ENCODE data around the gene PAQR5.
A peak's percentile ranks its signal among the peaks of the same experiment; 100 is the strongest.

Gene PAQR5

DNA sequence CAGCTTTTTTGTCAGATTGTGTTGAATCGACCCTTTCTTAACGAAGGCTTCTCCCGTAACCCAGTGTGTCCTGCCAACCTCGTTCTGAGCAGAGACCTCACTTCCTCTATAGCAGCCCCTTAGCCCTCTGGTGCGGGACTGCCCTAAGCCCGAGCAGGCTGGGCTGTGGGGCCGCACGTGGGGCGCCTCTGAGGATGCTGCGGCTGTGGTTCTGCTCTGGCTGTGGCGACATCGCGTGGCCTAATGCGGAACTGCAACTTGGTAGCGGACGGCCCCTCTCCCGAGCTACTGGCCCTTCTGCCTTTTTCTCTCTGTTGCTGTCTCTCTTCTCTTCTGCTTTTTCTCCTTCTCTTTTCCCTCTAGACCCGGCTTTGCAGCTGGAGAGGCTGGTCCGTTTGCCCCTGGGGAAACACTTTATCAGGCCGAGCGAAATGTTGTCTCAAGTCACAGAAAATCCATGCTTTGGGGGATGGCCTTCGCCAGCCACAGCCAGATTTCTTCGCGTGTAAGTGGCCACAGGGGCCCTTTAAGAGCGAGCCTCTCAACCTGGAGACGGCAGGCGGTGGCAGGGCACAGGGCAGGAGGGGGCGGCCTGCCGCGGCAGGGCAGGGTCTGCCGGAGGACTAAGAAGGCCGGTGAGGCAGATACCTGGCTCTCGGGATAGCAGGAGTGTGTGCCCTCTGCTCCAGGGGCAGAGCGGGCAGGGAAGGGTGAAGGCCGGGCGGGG lies 96.0 kb downstream of the PAQR5 start:
- peak; percentile 53 to 92 for DNase-seq

DNA sequence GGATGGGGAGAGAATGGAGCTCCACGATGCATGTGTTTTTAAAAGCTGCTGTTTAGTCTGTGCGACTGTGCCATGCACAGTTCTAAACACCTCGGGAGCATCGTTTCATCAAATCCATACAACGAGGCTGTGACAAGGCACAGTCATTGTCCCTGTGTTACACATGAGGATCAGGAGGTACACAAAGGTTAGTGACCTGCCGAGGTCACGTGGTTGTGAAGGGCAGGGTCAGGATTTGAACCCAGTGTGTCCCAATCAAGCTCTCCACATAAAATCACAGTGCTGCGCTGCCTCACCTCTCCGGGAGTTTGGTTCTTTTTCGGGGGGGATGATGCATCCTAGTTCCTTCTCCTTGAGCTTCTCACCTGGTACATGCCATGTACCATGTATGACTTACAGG lies 96.7 kb downstream of the PAQR5 start:
- no peak for DNase-seq

DNA sequence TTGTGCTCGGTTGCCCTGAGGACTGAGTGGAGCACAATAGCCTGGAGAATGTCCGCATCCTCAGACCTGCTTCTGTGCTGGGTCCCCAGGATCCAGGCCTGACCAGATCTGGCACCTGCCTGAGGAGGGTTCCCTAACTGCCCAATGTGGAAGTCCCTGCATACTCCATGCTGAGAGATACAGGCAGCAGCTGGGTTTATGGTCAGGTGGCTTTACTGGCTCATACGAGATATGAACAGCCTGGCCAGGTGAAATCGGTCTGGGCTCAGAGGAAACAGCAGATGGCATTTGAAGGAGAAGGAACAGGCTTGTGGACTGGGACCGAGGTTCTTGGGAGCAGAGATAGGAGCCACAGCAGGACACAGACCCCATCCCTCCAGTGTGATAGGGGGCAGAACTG lies 97.3 kb downstream of the PAQR5 start:
- no peak for DNase-seq

DNA sequence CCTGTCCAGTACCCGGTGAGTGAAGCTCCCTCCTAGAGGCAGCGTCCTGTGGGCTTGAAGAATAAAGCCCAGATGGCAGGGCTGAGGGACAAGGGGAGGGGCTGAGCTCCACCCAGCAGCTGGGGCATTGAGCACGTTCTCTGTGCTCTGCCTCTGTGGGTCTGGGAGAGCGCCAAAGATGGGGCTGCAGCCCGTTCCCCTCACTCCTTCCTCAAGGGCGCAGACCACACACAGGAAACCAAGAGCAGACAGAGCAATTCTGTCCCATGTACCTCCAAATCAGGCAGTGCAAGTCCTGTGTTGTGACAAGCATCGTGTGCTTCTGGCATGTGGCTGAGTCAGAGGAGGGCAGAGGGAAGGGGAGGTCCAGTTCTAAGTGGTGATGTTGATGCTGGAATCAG lies 99.8 kb downstream of the PAQR5 start:
- DNase-seq, result no peak

DNA sequence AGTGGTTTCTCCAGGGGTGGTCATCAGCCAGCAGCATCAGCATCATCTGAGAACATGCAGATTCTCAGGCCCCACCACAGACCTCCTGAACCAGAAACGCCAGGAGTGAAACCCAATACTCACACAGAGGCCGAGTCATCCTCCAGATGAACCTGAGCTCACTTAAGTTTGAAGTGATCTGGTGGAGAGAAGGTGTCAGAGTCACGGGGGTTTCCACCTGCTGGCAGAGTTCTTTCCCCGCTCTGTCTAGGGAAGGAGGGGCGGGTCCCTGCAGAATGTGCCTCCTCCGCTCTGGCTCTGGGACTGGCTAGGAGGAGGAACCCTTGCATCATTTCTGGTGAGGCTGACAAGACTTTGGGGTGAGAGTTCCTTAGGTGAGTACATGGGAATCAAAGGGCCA lies 102.1 kb downstream of the PAQR5 start:
- DNase-seq, result no peak

DNA sequence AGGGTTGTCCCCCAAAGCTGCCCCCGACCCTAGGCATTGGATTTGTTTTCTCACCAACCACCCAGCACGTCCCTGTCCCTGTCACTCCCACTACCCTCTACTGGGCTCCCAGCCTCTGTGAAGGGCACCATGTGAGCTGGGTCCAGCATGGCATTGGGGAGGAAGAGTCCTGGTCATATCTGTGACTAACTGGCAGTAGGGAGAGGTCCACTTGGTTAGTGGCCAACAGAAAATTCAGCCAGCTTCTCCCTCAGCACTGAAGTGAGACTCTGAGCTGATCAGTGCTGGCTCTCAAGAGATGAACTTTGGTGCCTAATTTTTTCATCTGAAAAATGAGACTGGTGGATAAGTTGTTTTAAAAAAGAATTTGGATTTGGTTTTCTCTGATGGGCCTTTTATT lies 104.1 kb downstream of the PAQR5 start:
- DNase-seq, result no peak

DNA sequence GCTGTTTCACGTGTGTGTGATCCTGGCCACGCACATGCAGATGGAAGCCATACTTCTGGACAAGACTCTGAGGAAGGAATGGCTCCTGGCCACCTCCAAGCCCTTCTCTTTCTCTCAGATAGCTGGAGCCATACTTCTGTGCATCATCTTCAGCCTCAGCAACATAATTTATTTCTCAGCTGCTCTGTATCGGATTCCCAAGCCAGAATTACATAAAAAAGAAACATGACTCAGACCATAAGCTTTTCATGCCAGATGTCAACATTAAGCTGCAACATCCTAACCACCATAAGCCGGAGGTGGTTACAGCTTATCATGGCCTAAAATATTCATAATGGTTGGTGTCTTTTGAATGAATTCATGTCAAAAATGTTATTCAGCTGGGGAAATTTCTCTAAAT lies 104.9 kb downstream of the PAQR5 start:
- DNase-seq, result no peak

DNA sequence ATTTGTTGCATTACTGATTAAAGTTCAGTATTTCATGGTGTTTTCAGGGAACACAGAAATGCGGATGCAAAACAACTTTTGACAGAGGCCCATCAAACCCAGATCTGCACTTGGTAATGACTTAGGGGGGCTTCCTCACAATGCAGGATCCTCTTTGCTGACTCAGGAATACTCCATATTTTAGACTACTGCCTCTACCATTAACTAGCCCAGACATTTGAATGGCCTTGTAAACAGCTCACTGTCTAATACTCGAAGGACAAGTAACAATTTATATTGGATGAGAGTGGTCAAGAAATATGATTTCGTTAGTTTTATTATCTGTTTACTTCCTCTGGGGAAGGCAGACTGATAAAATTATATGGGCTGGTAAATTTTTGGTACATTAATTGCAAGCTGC lies 106.4 kb downstream of the PAQR5 start:
- DNase-seq, result no peak

DNA sequence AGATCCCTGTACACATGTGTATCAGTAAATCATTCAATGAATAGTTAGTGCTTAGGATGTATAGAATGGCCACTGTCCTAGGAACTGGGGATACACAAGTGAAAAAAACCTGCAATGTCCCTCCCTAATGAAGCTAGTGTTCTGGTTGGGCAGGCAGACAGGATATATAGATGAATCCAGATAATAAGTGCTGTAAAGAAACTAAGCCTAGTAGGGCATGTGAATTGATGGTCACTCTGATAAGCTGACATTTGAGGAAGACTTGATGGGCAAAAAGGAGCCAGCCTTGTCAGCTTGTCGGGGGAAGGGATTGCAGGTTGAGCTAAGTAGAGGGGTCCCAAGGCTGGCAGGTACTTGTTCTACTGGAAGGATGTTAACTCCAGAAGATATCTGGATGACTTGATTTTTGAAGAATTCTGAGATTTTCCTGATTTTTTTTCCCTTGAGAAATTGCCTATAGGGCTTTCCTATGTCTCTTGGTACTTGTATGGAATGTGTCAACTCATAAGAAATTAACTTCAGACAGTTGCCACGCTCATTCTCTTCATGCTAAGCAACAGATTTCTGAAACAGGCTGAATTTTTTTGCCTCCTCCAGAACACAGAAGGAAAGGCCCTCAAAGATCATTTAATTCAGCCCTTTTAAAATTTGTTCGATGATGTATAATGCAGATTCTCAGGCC lies 109.1 kb downstream of the PAQR5 start:
- no peak for DNase-seq

DNA sequence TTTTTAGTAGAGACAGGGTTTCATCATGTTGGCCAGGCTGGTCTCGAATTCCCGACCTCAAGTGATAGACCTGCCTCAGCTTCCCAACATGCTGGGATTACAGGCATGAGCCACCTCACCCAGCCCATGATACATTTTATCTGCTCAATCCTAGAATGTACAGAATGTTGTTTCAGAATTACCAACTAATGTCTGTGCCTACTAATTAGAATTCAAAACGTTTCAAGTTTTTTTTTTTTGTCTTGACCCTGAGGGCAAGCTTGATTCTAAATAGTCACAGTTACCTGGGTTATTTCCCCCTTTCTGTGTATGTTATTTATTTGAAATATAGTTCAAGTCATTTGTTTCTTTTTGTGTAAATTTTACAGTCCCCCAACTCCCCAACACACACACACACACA lies 110.1 kb downstream of the PAQR5 start:
- DNase-seq, result no peak

DNA sequence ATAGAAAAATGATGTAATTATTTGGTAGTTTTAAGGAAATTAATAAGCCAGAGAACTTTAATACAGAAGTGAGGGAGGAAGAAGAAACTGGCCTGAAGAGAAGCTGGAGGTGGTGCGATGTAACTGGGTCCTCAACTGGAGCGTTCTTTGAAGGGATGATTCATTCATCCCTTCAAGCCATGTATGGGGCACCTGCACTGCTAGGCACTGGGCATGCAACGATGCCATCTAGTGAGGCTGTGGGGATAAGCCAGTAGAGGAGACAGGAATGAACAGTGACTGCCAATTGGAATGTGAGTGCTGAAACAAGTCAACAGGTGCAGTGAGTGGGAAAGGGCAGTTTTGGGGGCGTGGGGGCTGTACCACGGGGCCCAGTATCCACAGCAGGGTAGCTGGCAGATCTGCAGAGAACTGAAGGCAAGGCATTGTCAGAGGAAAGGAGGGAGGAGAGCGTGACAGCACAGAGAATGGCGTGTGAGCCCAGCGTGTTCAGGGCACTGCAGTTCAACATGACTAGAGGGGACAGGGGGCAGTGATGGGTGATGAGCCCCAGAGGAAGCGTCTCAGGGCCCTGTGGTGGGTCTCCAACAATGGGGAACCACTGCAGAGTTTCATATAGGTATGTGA lies 111.6 kb downstream of the PAQR5 start:
- no peak for DNase-seq

DNA sequence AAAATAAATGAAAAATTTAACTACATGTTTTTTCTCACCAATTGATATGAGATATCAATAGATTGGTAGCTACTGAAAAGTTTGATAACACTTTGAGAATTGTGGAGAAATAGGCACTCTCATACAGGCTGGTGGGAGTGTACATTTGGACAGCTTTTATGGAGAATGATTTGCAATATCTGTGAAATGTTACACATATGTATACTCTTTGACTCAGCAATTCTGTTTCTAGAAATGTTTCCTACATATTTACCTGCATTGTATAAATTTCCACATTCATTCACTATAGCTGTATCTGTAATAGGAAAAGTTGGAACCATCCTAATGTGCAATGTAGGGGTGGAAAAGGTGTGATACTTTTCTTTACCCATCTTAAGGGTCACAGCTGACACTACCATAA lies 113.6 kb downstream of the PAQR5 start:
- DNase-seq, result no peak

DNA sequence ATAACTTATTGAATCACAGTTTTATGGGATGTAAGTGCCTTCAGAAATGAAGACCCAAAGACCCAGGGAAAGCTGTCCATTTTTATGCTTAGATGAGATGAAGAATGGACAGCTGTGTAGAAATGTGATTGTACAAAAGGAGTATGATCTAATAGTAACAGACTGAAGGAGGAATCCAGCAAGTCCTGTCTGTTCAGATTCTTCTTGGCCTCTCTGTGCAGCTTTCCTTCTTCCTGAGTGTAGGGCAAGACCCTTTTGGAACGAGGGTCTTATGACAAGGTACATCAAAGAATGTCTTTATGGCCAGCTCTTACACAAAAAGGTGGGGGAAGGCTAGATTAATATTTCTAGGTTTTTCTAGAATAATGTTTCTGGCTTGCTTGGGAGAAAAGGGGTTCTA lies 114.0 kb downstream of the PAQR5 start:
- DNase-seq, result no peak

DNA sequence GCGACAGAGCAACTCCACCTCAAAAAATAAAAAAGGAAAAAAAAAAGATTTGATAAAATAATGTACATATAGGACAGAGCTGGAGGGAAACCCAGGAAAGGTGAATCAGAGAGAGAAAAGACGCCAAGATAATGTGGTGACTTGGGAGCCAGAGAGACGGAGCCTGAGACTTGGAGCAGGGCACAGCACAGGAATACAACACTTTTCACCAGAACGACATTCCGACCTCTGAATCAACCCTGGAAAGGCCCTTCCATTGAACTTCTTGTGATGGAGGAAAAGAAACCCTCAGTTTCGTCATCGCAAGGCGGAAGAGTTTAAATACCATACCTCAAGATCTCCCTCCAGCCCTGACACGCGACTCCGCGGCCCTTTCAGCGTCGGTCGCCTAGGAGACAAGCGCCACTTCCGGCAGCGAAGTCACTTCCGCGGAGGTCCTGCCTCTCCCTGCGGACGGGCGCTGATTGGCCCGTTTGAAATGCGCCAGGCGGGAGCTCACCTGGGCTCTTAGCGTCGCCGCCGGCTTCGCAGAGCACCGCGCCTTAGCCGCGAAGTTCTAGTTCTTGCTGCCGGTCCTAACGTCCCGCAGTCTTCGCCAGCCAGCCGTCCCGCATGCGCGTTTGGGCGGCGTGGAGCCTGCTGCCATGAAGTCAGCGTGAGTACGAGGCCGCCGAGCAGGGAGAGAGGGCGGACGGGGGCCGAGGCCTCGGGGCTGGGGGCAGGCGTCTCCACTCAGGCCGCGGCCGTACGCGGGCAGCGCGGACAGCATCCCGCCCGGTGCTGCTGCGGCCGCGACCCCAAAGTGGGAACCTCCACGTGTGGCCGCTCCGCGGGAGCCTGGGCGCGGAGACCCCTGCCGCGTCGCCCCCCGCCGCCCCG lies 115.3 kb downstream of the PAQR5 start, which contains the start of gene KIF23:
Gene KIF23, plus strand, starts transcription at position 528 of the 879 bp plus-strand sequence. Its CDS starts 117 bp downstream, at position 645.
- DNase-seq, result peak; percentile 85 to 87

DNA sequence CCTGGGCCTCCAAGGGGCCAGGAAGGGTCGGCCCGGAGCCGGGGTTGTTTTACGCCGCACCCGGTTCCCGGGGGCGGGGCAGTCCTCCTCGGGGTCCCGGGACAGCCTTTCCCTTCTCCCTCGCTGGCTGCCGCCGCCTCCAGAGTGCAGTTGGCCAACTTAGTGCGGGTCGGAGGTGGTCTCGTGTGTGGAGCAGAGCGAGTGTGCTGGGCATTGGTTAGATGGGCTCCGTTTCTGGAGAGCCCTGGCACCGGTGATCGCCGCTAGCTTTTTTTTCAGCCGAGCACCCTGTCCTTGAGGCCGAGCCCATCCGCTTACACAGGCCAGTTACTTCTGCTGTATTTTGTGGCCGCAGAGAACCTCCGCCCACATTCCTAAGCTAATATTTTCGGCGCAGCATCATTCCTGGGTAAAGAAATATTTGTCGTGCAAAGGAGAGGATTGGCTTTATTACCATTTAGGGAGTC lies 116.0 kb downstream of the PAQR5 start:
- DNase-seq, result peak; percentile 35 to 54

DNA sequence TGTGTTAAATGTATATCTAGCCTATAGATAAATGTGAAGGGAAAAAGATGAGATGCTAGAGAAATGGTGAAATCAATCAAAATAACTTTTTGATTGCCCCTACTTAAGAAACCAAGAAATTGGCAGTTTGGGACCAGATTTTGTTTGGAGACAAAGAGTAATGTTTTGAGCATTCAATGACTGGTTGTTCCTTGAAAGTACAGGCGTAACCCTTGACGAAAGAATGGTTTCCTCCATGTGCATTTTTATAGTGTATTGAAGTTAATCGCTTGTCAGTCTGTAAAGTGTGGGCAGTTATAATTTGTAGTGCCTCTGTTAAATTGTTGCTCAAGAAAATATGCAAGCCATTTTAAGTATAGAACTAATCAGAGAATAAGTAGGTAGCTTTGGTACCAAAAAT lies 116.7 kb downstream of the PAQR5 start:
- DNase-seq, result no peak

DNA sequence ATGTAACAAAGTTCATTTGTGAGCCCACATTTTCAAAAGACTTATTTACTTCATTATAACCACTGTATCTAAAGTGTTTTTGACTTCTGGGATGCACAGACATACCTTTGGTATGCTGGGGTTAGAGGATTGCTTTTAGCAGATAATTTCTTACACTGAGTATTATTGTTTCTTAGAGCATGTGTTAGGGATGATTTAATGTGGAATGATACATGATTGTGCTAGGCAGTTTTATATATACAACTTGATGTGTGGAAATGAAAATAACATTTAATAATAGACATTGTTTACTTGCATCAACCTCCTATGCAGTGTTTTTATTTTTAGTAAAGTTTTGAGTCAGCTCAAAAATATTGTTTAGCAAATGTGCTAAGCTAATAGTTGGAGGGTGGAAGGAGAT lies 118.9 kb downstream of the PAQR5 start:
- no peak for DNase-seq

DNA sequence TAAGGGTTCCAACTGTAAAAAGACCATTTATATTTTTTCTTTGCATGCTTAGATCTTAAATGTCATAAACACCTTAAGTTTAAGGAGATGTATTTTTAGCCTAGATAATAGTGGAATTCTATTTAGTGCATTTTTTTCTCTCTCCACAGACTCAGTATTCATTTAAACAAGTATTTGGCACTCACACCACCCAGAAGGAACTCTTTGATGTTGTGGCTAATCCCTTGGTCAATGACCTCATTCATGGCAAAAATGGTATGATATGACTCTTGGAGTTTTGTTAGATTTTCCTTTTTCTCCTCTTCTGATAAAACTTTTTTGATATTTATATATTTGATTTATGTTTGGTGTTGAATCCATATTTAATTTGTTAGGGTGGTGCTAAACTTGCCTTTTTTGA lies 122.8 kb downstream of the PAQR5 start:
- DNase-seq, result no peak

DNA sequence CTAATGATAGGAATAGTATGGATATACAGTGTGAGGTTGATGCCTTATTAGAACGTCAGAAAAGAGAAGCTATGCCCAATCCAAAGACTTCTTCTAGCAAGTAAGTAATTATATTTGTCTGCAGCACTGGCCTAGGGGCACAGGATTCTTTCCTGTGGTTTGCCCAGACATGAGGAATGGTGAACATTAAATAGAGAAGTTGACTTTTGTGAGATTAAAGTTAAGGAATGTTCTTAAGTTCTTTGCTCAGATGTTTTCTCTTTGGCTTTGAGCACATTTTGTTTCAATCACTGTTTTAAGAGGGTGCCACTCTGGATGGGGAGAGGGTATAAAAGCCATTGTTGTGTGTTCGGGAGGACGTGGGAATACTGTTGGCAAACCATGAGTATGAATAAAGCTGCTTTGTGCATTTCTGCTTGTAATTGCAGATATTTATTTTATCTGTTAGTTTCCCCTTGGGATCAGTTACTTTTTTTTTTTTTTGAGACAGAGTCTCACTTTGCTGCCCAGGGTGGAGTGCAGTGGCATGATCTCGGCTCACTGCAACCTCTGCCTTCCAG lies 123.7 kb downstream of the PAQR5 start:
- no peak for DNase-seq

DNA sequence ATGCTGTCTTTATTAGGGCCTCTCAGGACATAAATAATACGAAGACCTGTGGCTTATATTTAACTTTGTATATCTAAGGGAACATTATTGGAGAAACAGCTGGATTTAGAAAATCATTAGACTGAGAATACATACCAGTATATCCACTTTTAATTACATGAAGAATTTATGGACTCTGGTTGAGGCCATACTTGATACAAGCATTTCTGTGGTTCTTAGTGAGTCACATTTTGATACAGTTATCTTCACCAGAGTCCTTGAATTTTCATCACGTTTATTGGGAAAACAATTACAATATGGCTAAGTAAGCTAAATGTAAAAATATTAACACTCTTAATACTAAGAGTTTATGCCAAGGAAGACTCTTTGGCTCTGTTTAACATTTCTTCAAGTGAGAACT lies 125.3 kb downstream of the PAQR5 start:
- DNase-seq, result no peak

DNA sequence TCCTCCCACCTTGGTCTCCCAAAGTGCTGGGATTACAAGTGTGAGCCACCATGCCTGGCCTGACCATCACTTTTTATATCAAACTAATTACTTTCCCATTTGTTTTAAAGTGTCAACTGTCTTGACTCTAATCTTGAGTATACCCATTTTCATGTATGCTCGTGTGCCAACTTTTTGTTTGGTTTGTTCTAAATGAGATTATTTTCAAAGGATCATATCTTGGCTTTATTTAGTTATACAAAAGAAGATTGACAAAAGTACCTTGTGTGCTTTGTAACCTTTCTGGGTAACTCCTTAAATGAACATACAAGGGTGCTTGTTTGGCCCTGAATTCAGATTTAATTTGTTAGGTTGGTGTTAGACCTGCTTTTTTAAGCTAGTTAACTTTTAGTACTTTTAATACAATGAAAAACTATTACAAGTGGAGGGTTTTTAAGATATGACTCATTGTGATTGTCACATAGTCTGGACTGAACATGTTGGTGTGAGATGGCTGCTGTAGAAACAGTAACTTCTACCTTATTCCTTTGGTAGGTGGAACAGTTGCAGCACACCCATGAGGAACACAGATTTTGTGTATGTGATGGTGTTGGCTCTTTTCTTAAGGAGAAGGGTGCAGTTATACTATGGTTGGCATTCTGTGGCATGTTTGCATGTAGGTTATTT lies 126.2 kb downstream of the PAQR5 start:
- no peak for DNase-seq

DNA sequence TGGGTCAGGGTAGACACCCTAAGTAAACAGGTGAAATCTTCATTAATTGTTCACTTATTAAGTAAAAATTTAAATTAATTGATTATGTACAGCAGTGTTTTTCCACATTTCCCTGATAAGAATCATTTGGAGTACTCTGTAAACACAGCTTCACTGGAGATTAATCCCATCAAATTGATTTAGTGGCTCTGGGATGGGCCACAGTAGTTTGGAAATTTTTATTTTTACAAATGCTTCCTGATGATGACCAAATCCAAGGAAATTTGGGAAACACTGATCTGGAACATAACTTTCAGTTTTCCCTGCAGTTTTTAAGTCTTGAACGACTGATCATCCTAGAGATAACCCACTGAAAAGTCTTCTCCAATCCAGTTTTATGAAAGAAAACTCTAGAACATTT lies 135.1 kb downstream of the PAQR5 start:
- no peak for DNase-seq

Data from inflammatory macrophage treated with lipopolysaccharide for 1 hour (primary cell).